SK-N-SH treated with all-trans-retinoic acid at 6 μM for 48 hours (cell line): Measurements from ENCODE around the gene POU1F1.

Experiments used
- ATAC-seq: fragments of 200-7000 bp; cut with Tn5 transposase; 3 replicates; pipeline ENCODE4 v1.9.1; 2020; ENCODE audit warnings: mild to moderate bottlenecking, moderate library complexity
- BACH2 ChIP-seq: fragments of 250-450 bp; sonication (Bioruptor Pico); IDR thresholded peaks from 2 replicates; pipeline ENCODE4 v1.9.0; 2021; ENCODE audit warnings: mild to moderate bottlenecking, borderline replicate concordance
- CSDC2 ChIP-seq: fragments of 250-450 bp; sonication (Bioruptor Pico); IDR thresholded peaks from 2 replicates; pipeline ENCODE4 v1.5.0; 2020; ENCODE audit warnings: mild to moderate bottlenecking, moderate library complexity
- ESRRG ChIP-seq: fragments of 250-450 bp; sonication (Bioruptor Pico); IDR thresholded peaks from 2 replicates; pipeline ENCODE4 v1.6.1; 2021; ENCODE audit warnings: mild to moderate bottlenecking
- GLIS3 ChIP-seq: fragments of 250-450 bp; sonication (Bioruptor Pico); IDR thresholded peaks from 2 replicates; pipeline ENCODE4 v1.5.0; 2020; ENCODE audit warnings: mild to moderate bottlenecking, moderate library complexity
- ISL1 ChIP-seq: fragments of 250-450 bp; sonication (Bioruptor Pico); IDR thresholded peaks from 2 replicates; pipeline ENCODE4 v2.1.2; 2022; ENCODE audit warnings: mild to moderate bottlenecking, moderate library complexity
- OSR1 ChIP-seq: fragments of 250-450 bp; sonication (Bioruptor Pico); IDR thresholded peaks from 2 replicates; pipeline ENCODE4 v1.8.0; 2022; ENCODE audit warnings: moderate library complexity, mild to moderate bottlenecking, inconsistent platforms
- PPARA ChIP-seq: fragments of 250-450 bp; sonication (Bioruptor Pico); IDR thresholded peaks from 2 replicates; pipeline ENCODE4 v1.5.0; 2020; ENCODE audit warnings: mild to moderate bottlenecking, borderline replicate concordance
- RARB ChIP-seq: fragments of 250-450 bp; sonication (Bioruptor Pico); IDR thresholded peaks from 2 replicates; pipeline ENCODE4 v1.8.0; 2021; ENCODE audit warnings: mild to moderate bottlenecking, moderate library complexity
- SNAI2 ChIP-seq: fragments of 250-450 bp; sonication (Bioruptor Pico); IDR thresholded peaks from 2 replicates; pipeline ENCODE4 v1.5.0; 2020; ENCODE audit warnings: mild to moderate bottlenecking, moderate library complexity
- TCF4 ChIP-seq: fragments of 250-450 bp; sonication (Bioruptor Pico); IDR thresholded peaks from 2 replicates; pipeline ENCODE4 v1.8.0; 2021; ENCODE audit warnings: mild to moderate bottlenecking, moderate library complexity, borderline replicate concordance
- TOX ChIP-seq: fragments of 250-450 bp; sonication (Bioruptor Pico); IDR thresholded peaks from 2 replicates; pipeline ENCODE4 v1.8.0; 2021; ENCODE audit warnings: mild to moderate bottlenecking, moderate library complexity, borderline replicate concordance
- ZFP3 ChIP-seq: fragments of 250-450 bp; sonication (Bioruptor Pico); IDR thresholded peaks from 2 replicates; pipeline ENCODE4 v1.5.0; 2020; ENCODE audit warnings: mild to moderate bottlenecking, moderate library complexity
- ZNF565 ChIP-seq: fragments of 450-650 bp; formaldehyde crosslinking; conservative IDR thresholded peaks from 2 replicates; pipeline ENCODE4 v1.5.0; 2020; ENCODE audit warnings: low read depth, mild to moderate bottlenecking, moderate library complexity
- ZNF8 ChIP-seq: fragments of 450-650 bp; formaldehyde crosslinking; IDR thresholded peaks from 2 replicates; pipeline ENCODE4 v1.5.0; 2020; ENCODE audit warnings: mild to moderate bottlenecking, moderate library complexity
- TF ChIP-seq, protein P1 (sequence below): fragments of 250-450 bp; sonication (Bioruptor Pico); IDR thresholded peaks from 2 replicates; pipeline ENCODE4 v1.5.1; 2021; ENCODE audit warnings: mild to moderate bottlenecking, moderate library complexity
- TF ChIP-seq, protein P2 (sequence below): fragments of 250-450 bp; sonication (Bioruptor Pico); IDR thresholded peaks from 2 replicates; pipeline ENCODE4 v1.5.1; 2020; ENCODE audit warnings: low read depth, mild to moderate bottlenecking, moderate library complexity
- TF ChIP-seq, protein P3 (sequence below): fragments of 250-450 bp; sonication (Bioruptor Pico); IDR thresholded peaks from 2 replicates; pipeline ENCODE4 v1.5.0; 2020; ENCODE audit warnings: mild to moderate bottlenecking, moderate library complexity

POU1F1 gene

GRCh38 chr3:87276484-87276883 lies at the start of gene POU1F1:
TSS of gene POU1F1 (minus strand) at chr3:87276584. CDS start at chr3:87276462, 122 bp downstream.
- TF ChIP-seq, protein P1, sequence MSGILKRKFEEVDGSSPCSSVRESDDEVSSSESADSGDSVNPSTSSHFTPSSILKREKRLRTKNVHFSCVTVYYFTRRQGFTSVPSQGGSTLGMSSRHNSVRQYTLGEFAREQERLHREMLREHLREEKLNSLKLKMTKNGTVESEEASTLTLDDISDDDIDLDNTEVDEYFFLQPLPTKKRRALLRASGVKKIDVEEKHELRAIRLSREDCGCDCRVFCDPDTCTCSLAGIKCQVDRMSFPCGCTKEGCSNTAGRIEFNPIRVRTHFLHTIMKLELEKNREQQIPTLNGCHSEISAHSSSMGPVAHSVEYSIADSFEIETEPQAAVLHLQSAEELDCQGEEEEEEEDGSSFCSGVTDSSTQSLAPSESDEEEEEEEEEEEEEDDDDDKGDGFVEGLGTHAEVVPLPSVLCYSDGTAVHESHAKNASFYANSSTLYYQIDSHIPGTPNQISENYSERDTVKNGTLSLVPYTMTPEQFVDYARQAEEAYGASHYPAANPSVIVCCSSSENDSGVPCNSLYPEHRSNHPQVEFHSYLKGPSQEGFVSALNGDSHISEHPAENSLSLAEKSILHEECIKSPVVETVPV (CRISPR knock-in tag): no peak
- TF ChIP-seq, protein P2, sequence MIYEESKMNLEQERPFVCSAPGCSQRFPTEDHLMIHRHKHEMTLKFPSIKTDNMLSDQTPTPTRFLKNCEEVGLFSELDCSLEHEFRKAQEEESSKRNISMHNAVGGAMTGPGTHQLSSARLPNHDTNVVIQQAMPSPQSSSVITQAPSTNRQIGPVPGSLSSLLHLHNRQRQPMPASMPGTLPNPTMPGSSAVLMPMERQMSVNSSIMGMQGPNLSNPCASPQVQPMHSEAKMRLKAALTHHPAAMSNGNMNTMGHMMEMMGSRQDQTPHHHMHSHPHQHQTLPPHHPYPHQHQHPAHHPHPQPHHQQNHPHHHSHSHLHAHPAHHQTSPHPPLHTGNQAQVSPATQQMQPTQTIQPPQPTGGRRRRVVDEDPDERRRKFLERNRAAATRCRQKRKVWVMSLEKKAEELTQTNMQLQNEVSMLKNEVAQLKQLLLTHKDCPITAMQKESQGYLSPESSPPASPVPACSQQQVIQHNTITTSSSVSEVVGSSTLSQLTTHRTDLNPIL (CRISPR knock-in tag): no peak
- no peak for TF ChIP-seq TCF4 (CRISPR knock-in tag)
- ATAC-seq: no peak

DNA sequence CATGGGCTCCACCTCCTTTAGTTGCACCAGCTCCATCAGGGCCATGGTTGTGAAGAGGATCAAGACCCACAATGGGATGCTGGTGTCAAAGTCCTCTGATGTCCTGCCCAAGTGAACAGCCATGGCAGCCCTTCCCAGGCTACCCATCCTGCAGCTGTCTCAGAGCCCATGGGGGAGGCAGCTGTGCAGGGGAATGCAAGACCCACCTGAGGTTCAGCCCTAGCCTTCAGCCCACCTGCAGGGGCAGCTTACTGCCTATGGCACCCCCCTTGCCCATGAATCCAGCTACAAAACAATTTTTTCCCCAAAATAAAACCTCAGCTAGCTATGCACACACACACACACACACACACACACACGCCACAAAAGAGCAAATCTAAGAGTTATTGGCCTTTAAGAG lies 48.2 kb upstream of the POU1F1 start:
- TF ChIP-seq ZFP3 (CRISPR knock-in tag) (no peak), ISL1 (no peak), SNAI2 (CRISPR knock-in tag) (no peak), ZNF565 (no peak), BACH2 (no peak)
- TF ChIP-seq, protein P2 (CRISPR knock-in tag): no peak
- TF ChIP-seq, protein P3, sequence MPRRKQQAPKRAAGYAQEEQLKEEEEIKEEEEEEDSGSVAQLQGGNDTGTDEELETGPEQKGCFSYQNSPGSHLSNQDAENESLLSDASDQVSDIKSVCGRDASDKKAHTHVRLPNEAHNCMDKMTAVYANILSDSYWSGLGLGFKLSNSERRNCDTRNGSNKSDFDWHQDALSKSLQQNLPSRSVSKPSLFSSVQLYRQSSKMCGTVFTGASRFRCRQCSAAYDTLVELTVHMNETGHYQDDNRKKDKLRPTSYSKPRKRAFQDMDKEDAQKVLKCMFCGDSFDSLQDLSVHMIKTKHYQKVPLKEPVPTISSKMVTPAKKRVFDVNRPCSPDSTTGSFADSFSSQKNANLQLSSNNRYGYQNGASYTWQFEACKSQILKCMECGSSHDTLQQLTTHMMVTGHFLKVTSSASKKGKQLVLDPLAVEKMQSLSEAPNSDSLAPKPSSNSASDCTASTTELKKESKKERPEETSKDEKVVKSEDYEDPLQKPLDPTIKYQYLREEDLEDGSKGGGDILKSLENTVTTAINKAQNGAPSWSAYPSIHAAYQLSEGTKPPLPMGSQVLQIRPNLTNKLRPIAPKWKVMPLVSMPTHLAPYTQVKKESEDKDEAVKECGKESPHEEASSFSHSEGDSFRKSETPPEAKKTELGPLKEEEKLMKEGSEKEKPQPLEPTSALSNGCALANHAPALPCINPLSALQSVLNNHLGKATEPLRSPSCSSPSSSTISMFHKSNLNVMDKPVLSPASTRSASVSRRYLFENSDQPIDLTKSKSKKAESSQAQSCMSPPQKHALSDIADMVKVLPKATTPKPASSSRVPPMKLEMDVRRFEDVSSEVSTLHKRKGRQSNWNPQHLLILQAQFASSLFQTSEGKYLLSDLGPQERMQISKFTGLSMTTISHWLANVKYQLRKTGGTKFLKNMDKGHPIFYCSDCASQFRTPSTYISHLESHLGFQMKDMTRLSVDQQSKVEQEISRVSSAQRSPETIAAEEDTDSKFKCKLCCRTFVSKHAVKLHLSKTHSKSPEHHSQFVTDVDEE (CRISPR knock-in tag): no peak
- TF ChIP-seq, all 23 proteins: peak for 0
- no peak for ATAC-seq

DNA sequence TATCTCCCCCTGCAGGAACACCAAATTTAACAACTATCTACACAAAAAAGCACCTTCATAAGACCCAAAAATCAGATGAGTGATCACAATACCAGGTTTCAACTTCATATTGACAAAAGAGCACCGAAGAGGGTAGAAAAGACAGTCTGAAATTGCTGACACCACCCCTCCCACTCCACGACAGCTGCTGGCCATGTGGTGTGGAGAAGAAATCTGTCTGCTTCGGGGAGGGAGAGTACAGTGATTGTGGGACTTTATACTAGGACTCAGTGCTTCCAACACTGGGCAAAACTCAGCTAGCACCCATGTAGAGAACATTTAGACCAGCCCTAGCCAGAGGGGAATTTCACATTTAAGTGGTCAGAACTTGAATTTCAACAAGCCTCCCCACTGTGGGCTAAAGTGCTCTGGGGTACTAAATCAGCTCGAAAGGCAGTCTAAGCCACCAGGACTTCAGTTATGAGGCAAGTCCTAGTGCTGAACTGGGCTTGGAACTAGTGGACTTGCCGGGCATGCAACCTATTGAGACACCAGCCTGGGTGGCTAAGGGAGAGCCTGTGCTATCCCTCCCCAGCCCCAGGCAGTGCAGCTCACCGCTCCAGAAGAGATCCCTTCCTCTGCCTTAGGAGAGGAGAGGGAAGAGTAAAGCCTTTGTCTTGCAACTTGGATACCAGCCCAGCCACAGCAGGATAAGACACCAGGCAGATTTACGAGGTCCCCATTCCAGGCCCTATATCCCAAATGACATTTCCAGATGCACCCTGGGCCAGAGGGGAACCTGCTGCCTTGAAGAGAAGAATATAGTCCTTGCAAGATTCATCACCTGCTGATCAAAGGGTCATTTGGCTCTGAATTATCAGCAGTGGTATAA lies 44.6 kb upstream of the POU1F1 start:
- no peak for ATAC-seq
- TF ChIP-seq ZNF8 (CRISPR knock-in tag) (no peak), ISL1 (no peak), RARB (CRISPR knock-in tag) (no peak), OSR1 (CRISPR knock-in tag) (no peak), GLIS3 (CRISPR knock-in tag) (no peak), ZNF565 (no peak), TOX (CRISPR knock-in tag) (no peak), PPARA (no peak), ZFP3 (CRISPR knock-in tag) (no peak), ESRRG (CRISPR knock-in tag) (no peak), CSDC2 (CRISPR knock-in tag) (no peak)
- TF ChIP-seq, protein P1 (CRISPR knock-in tag): no peak
- TF ChIP-seq, protein P3 (CRISPR knock-in tag): no peak
